IMR-90 (cell line): ENCODE measurements around the gene LRRC55. TPM values are rescaled to one million over a fixed set of nuclear protein-coding genes. Genes with fewer than 3 reads are reported as not detected.

ENCODE experiments used
- ATAC-seq: fragments of 200-7000 bp; cut with Tn5 transposase; 2 replicates; pipeline ENCODE4 v1.9.1; 2020; ENCODE audit warnings: low read depth, mild to moderate bottlenecking, moderate library complexity
- BruUV-seq: library from RNA; stranded (reverse); fragments of 400-500 nt; replicated peaks from 2 replicates; lab custom pipeline; 2021; lab: Mats Ljungman, UMichigan
- CTCF ChIA-PET: fragments of 300-600 bp; formaldehyde crosslinking; extraction: SDS; loops from one replicate; lab custom pipeline; 2021; ENCODE audit warnings: antibody characterized with exemption; lab: Yijun Ruan, JAX
- POLR2A ChIA-PET: fragments of 300-600 bp; sonication (Branson Sonifier 250); formaldehyde crosslinking; loops from one replicate; lab custom pipeline; 2022; ENCODE audit warnings: antibody characterized with exemption; ENCODE audit not compliant: unreplicated experiment; lab: Charles Lee
- DNase-seq: peaks from one replicate; pipeline ENCODE4 v3.0.0; 2013
- H2AFZ ChIP-seq: replicated peaks from 2 replicates; pipeline ENCODE3; 2013; ENCODE audit warnings: low read length, mild to moderate bottlenecking; ENCODE audit not compliant: poor library complexity
- H2AK5ac ChIP-seq: 2 replicates; pipeline ENCODE4 v1.6.1; 2013; ENCODE audit warnings: low read depth, low read length, inconsistent platforms
- H2AK9ac ChIP-seq: replicated peaks from 2 replicates; pipeline ENCODE3; 2013; ENCODE audit warnings: mild to moderate bottlenecking, low read depth, low read length, moderate library complexity; ENCODE audit not compliant: poor library complexity
- H2BK120ac ChIP-seq: 2 replicates; pipeline ENCODE4 v1.6.1; 2013; ENCODE audit warnings: low read depth, low read length, inconsistent platforms
- H2BK15ac ChIP-seq: 3 replicates; pipeline ENCODE4 v1.6.1; 2013; ENCODE audit warnings: low read depth, low read length, inconsistent platforms
- H2BK20ac ChIP-seq: 2 replicates; pipeline ENCODE4 v1.6.1; 2013; ENCODE audit warnings: low read depth, mild to moderate bottlenecking, inconsistent platforms, low read length, moderate library complexity
- H2BK5ac ChIP-seq: 2 replicates; pipeline ENCODE4 v1.6.1; 2013; ENCODE audit warnings: mild to moderate bottlenecking, low read depth, low read length, inconsistent platforms; ENCODE audit not compliant: poor library complexity, severe bottlenecking
- H3K14ac ChIP-seq: replicated peaks from 2 replicates; pipeline ENCODE4 v1.6.1; 2013; ENCODE audit warnings: low read depth, low read length, inconsistent platforms
- H3K18ac ChIP-seq: 2 replicates; pipeline ENCODE4 v1.6.1; 2013; ENCODE audit warnings: low read depth, low read length, control low read depth
- H3K23ac ChIP-seq: 2 replicates; pipeline ENCODE4 v1.6.1; 2013; ENCODE audit warnings: low read depth, low read length, inconsistent platforms
- H3K27ac ChIP-seq: 2 replicates; pipeline ENCODE4 v1.5.1; 2013; ENCODE audit warnings: mild to moderate bottlenecking, control low read depth, low read length; ENCODE audit not compliant: insufficient read depth
- H3K27me3 ChIP-seq: 2 replicates; pipeline ENCODE4 v1.6.1; 2013; ENCODE audit warnings: low read length; ENCODE audit not compliant: control insufficient read depth, insufficient read depth
- H3K36me3 ChIP-seq: 2 replicates; pipeline ENCODE4 v1.6.1; 2013; ENCODE audit warnings: low read length, mixed read lengths; ENCODE audit not compliant: control insufficient read depth, insufficient read depth
- H3K4ac ChIP-seq: 2 replicates; pipeline ENCODE4 v1.6.1; 2013; ENCODE audit warnings: low read depth, low read length, inconsistent platforms
- H3K4me1 ChIP-seq: 2 replicates; pipeline ENCODE4 v1.6.1; 2013; ENCODE audit warnings: low read length, mixed read lengths; ENCODE audit not compliant: control insufficient read depth, insufficient read depth
- H3K4me2 ChIP-seq: 2 replicates; pipeline ENCODE4 v1.6.1; 2013; ENCODE audit warnings: low read depth, mild to moderate bottlenecking, control low read depth, low read length, moderate library complexity
- H3K4me3 ChIP-seq: 2 replicates; pipeline ENCODE4 v1.5.1; 2013; ENCODE audit warnings: low read depth, mild to moderate bottlenecking, control low read depth, low read length, moderate library complexity; ENCODE audit not compliant: insufficient read depth
- H3K56ac ChIP-seq: 2 replicates; pipeline ENCODE4 v1.6.1; 2013; ENCODE audit warnings: low read length, inconsistent platforms; ENCODE audit not compliant: insufficient read depth; ENCODE audit errors: extremely low read depth
- H3K79me1 ChIP-seq, 2 experiments: 2 replicates each; pipeline ENCODE4 v1.6.1; 2013; ENCODE audit warnings: low read length in 2 of 2, inconsistent platforms in 1 of 2, low read depth in 1 of 2
- H3K9ac ChIP-seq: 2 replicates; pipeline ENCODE4 v1.6.1; 2013; ENCODE audit warnings: low read depth, low read length, control low read depth
- H3K9me1 ChIP-seq: 2 replicates; pipeline ENCODE4 v1.6.1; 2013; ENCODE audit warnings: low read length, inconsistent platforms; ENCODE audit not compliant: insufficient read depth
- H3K9me3 ChIP-seq: 2 replicates; pipeline ENCODE4 v1.6.1; 2013; ENCODE audit warnings: low read length; ENCODE audit not compliant: control insufficient read depth, insufficient read depth
- H4K20me1 ChIP-seq: 2 replicates; pipeline ENCODE4 v1.6.1; 2013; ENCODE audit warnings: low read length, inconsistent platforms; ENCODE audit not compliant: insufficient read depth
- H4K5ac ChIP-seq: 2 replicates; pipeline ENCODE4 v1.6.1; 2013; ENCODE audit warnings: mild to moderate bottlenecking, low read depth, low read length, control low read depth
- H4K8ac ChIP-seq, 2 experiments: 2 replicates each; pipeline ENCODE4 v1.6.1; 2013; ENCODE audit warnings: low read depth in 2 of 2, low read length in 2 of 2, control low read depth in 1 of 2, inconsistent platforms in 1 of 2
- H4K91ac ChIP-seq: 2 replicates; pipeline ENCODE4 v1.6.1; 2013; ENCODE audit warnings: low read depth, low read length, inconsistent platforms; ENCODE audit not compliant: insufficient read depth
- BHLHE40 ChIP-seq: fragments of 150-350 bp; IDR thresholded peaks from 2 replicates; pipeline ENCODE4 v1.6.1; 2016; ENCODE audit warnings: mild to moderate bottlenecking, low read depth, low read length
- CEBPB ChIP-seq: IDR thresholded peaks from 2 replicates; pipeline ENCODE4 v1.6.1; 2012; ENCODE audit warnings: low read depth, low read length, improper control_type of control experiment
- CHD1 ChIP-seq: IDR thresholded peaks from 2 replicates; pipeline ENCODE4 v1.6.1; 2012; ENCODE audit warnings: low read depth, low read length, improper control_type of control experiment
- FOS ChIP-seq: fragments of 150-350 bp; IDR thresholded peaks from 2 replicates; pipeline ENCODE4 v1.6.1; 2016; ENCODE audit warnings: low read depth, low read length
- MAFK ChIP-seq: IDR thresholded peaks from 2 replicates; pipeline ENCODE4 v1.6.1; 2012; ENCODE audit warnings: low read depth, low read length, improper control_type of control experiment
- MAZ ChIP-seq: IDR thresholded peaks from 2 replicates; pipeline ENCODE4 v1.6.1; 2012; ENCODE audit warnings: low read depth, mild to moderate bottlenecking, low read length, improper control_type of control experiment, moderate library complexity, borderline replicate concordance
- MXI1 ChIP-seq: IDR thresholded peaks from 2 replicates; pipeline ENCODE4 v1.6.1; 2012; ENCODE audit warnings: low read depth, mild to moderate bottlenecking, low read length, moderate library complexity, borderline replicate concordance
- NFE2L2 ChIP-seq: fragments of 150-350 bp; IDR thresholded peaks from 2 replicates; pipeline ENCODE4 v1.6.1; 2016; ENCODE audit warnings: low read depth, mild to moderate bottlenecking, low read length
- POLR2A ChIP-seq: IDR thresholded peaks from 2 replicates; pipeline ENCODE4 v1.6.1; 2012; ENCODE audit warnings: mild to moderate bottlenecking, low read depth, low read length
- RAD21 ChIP-seq: IDR thresholded peaks from 2 replicates; pipeline ENCODE4 v1.6.1; 2012; ENCODE audit warnings: low read length, improper control_type of control experiment
- RCOR1 ChIP-seq: IDR thresholded peaks from 2 replicates; pipeline ENCODE4 v1.6.1; 2012; ENCODE audit warnings: mild to moderate bottlenecking, low read length, improper control_type of control experiment; ENCODE audit not compliant: insufficient replicate concordance
- RFX5 ChIP-seq: IDR thresholded peaks from 2 replicates; pipeline ENCODE4 v1.8.0; 2012; ENCODE audit warnings: low read depth, mild to moderate bottlenecking, low read length, moderate library complexity
- SMC3 ChIP-seq: fragments of 150-350 bp; IDR thresholded peaks from 2 replicates; pipeline ENCODE4 v1.6.1; 2016; ENCODE audit warnings: low read depth, mild to moderate bottlenecking, antibody characterized with exemption, low read length, moderate library complexity
- WGBS, 2 experiments: methylation state at CpG; one replicate each; pipeline versions ENCODE4 v1.1.5 to v1.1.7; 2013; ENCODE audit warnings: missing lambda C conversion rate in 2 of 2; ENCODE audit not compliant: insufficient read length in 1 of 2; ENCODE audit errors: extremely low coverage in 2 of 2; 5-methylcytosine and 5-hydroxymethylcytosine counted together
- dilution Hi-C: fragments of 300-500 bp; cut with HindIII; formaldehyde crosslinking; loops from one replicate; pipeline ENCODE4 v1.14.3; 2018; ENCODE audit warnings: low sequenced_read_pairs; ENCODE audit not compliant: unreplicated experiment
- in situ Hi-C: fragments of 300-500 bp; cut with MboI; formaldehyde crosslinking; loops from 3 replicates; pipeline ENCODE4 v1.14.3; 2019; ENCODE audit warnings: low sequenced_read_pairs, inconsistent platforms, mixed read lengths
- intact Hi-C: fragments of 100-400 bp; cut with micrococcal nuclease; formaldehyde crosslinking; loops from 2 replicates; pipeline ENCODE4 v1.10.0; 2022
- polyA plus RNA-seq, 3 experiments: library from polyadenylated mRNA; depleted of rRNA; stranded (reverse); fragments of >200 nt; gene quantifications; 2 replicates each; pipeline ENCODE4 v1.2.3, GENCODE V29; 2012; ENCODE audit warnings: low replicate concordance in 1 of 3
- total RNA-seq: library from RNA; depleted of rRNA; stranded (reverse); fragments of >200 nt; gene quantifications from 2 replicates; pipeline ENCODE4 v1.2.3, GENCODE V29; 2012
- TF ChIP-seq, protein P1 (sequence below): fragments of 150-350 bp; IDR thresholded peaks from 2 replicates; pipeline ENCODE4 v1.6.1; 2016; ENCODE audit warnings: low read depth, mild to moderate bottlenecking, low read length, moderate library complexity, borderline replicate concordance
- TF ChIP-seq, protein P2 (sequence below): fragments of 150-350 bp; IDR thresholded peaks from 2 replicates; pipeline ENCODE4 v1.6.1; 2017; ENCODE audit warnings: mild to moderate bottlenecking, antibody characterized with exemption, low read length, low read depth
- TF ChIP-seq, protein P3 (sequence below): conservative IDR thresholded peaks from 2 replicates; pipeline ENCODE4 v1.5.1; 2012; ENCODE audit warnings: mild to moderate bottlenecking, low read depth, low read length, improper control_type of control experiment

LRRC55 gene
- total and polyA plus RNA-seq, 2 of the 4 experiments (the other 2 are of a cell fraction), result not detected

DNA sequence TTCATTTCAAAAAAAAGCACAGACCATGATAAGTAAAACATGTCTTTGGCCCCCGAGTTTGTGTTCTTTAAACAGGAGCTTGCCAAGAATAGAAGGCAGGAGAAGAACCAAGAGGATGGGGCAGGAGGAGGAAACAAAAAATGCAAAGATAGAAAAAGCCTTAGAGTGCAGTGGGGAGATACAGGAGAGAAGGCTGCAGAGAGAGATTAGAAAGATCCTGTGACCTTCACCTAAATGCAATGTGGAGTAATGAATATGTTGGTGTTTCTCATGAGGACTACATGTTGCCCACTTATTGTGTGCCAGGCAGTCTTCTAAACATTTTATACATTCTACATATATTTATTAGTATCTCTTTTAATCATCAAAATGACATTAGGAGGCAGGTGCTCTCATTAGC, 57.6 kb downstream of the LRRC55 start:
- H3K9me3 ChIP-seq, result no peaks in the 10 kb centered on the region
- H3K79me1 ChIP-seq, result no peaks in the 10 kb centered on the region
- no peak overlapping the region for H3K18ac ChIP-seq
- no peak overlapping the region for H2BK20ac ChIP-seq
- H2BK15ac ChIP-seq, result no peak overlapping the region
- no peaks in the 10 kb centered on the region for H3K36me3 ChIP-seq
- intact Hi-C loops, result no loop called here
- no peak overlapping the region for H3K9ac ChIP-seq
- peaks cover 44% of the 10 kb centered on the region for H3K27me3 ChIP-seq
- POLR2A ChIA-PET, result no interaction called here
- no peak for TF ChIP-seq MXI1
- no peak for TF ChIP-seq MAFK
- TF ChIP-seq POLR2A, result no peak
- TF ChIP-seq FOS, result no peak
- TF ChIP-seq CEBPB, result no peak
- TF ChIP-seq, protein P1, sequence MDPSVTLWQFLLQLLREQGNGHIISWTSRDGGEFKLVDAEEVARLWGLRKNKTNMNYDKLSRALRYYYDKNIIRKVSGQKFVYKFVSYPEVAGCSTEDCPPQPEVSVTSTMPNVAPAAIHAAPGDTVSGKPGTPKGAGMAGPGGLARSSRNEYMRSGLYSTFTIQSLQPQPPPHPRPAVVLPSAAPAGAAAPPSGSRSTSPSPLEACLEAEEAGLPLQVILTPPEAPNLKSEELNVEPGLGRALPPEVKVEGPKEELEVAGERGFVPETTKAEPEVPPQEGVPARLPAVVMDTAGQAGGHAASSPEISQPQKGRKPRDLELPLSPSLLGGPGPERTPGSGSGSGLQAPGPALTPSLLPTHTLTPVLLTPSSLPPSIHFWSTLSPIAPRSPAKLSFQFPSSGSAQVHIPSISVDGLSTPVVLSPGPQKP, result no peak
- TF ChIP-seq SMC3, result no peak
- TF ChIP-seq, protein P2, sequence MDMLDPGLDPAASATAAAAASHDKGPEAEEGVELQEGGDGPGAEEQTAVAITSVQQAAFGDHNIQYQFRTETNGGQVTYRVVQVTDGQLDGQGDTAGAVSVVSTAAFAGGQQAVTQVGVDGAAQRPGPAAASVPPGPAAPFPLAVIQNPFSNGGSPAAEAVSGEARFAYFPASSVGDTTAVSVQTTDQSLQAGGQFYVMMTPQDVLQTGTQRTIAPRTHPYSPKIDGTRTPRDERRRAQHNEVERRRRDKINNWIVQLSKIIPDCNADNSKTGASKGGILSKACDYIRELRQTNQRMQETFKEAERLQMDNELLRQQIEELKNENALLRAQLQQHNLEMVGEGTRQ, result no peak
- no peak for TF ChIP-seq RFX5
- no peak for TF ChIP-seq BHLHE40
- TF ChIP-seq RAD21, result no peak
- no peak for TF ChIP-seq CHD1
- no peak for TF ChIP-seq NFE2L2
- no peak for TF ChIP-seq RCOR1
- no peak for TF ChIP-seq MAZ
- TF ChIP-seq, protein P3, sequence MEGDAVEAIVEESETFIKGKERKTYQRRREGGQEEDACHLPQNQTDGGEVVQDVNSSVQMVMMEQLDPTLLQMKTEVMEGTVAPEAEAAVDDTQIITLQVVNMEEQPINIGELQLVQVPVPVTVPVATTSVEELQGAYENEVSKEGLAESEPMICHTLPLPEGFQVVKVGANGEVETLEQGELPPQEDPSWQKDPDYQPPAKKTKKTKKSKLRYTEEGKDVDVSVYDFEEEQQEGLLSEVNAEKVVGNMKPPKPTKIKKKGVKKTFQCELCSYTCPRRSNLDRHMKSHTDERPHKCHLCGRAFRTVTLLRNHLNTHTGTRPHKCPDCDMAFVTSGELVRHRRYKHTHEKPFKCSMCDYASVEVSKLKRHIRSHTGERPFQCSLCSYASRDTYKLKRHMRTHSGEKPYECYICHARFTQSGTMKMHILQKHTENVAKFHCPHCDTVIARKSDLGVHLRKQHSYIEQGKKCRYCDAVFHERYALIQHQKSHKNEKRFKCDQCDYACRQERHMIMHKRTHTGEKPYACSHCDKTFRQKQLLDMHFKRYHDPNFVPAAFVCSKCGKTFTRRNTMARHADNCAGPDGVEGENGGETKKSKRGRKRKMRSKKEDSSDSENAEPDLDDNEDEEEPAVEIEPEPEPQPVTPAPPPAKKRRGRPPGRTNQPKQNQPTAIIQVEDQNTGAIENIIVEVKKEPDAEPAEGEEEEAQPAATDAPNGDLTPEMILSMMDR, result no peak
- H3K23ac ChIP-seq, result no peak overlapping the region
- no peak overlapping the region for H2BK5ac ChIP-seq
- no peak overlapping the region for H3K14ac ChIP-seq
- no peak overlapping the region for H4K8ac ChIP-seq
- H2AK5ac ChIP-seq, result no peak overlapping the region
- DNase-seq (no peak), ATAC-seq (no peak)
- WGBS, 2 experiments, result no CpG with 5 or more reads among the region's 1 CpG
- H2AK9ac ChIP-seq, result no peak overlapping the region
- no peak overlapping the region for H3K27ac ChIP-seq
- H2AFZ ChIP-seq, result no peak overlapping the region
- in situ Hi-C loops, result no loop called here
- no peak overlapping the region for H2BK120ac ChIP-seq
- no peak overlapping the region for H4K91ac ChIP-seq
- CTCF ChIA-PET, result interaction anchor here (1.5 kb wide), 1 partner anchor 10 kb away, joined by 5 read pairs; no protein-coding TSS in a partner anchor
- H3K4me2 ChIP-seq, result no peak overlapping the region
- no peaks in the 10 kb centered on the region for H4K20me1 ChIP-seq
- no peak overlapping the region for H4K5ac ChIP-seq
- H3K4me3 ChIP-seq, result no peak overlapping the region
- BruUV-seq, result no TSS peak
- dilution Hi-C loops, result no loop called here
- no peak overlapping the region for H3K56ac ChIP-seq
- peaks cover 2% of the 10 kb centered on the region; the same call in 1 of the 2 replicates for H3K9me1 ChIP-seq
- no peak overlapping the region for H3K4ac ChIP-seq
- H3K4me1 ChIP-seq, result no peaks in the 10 kb centered on the region
